Retina (tissue), 1 donor: ENCODE results near the gene PRM3.

Experiments
- DNase-seq: peaks from one replicate; pipeline ENCODE4 v3.0.0-alpha.2; 2016

PRM3 gene

DNA sequence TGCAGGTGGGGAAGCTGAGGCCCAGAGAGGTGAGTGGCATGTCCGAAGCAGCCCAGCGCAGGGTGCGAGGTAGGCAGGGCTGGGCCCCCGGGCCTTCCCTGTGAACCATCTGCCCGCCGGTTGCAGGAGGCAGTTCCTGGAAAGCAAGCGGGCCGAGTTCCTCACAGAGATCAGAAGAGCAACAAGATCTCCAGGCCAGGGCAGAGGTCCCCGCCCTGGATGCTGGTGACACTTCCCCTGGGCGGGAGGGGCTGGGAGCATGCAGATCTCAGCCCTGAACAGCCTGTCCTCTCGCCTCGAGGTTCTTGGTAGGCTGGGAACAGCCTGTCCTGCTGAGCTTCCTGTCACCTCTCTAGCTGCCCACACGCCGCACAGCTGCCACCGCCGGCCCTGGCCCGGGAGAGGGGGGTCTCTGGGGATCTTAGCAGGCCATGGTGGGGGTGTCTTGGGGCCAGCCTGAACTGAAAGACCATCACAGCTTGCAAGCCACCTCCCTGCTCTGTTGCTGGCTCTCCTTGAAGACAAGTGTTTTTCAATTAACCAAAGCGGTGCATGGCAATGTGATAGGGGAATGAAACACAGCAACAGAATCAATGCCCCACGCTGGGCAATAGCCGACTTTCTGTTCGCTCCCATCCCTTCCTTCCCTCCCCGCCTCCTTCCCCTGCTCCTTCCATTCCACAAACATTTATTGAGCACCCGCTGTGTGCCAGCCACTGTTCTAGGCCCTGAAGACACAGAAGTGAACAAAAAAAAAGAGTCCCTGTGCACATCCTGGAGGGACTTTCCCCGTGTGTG, 49.1 kb downstream of the PRM3 start:
- no peak for DNase-seq
